Type B pancreatic cell (in vitro differentiated cells): ENCODE data around the gene PPY. TPM values are rescaled to one million over a fixed set of nuclear protein-coding genes. Genes with fewer than 3 reads are reported as not detected.
"Not testable (repeated sequence)": the region's sequence is repeated elsewhere in the genome, so short reads cannot be mapped to it uniquely, and the experiment has no call there.

Source experiments
- DNase-seq: peaks from one replicate; pipeline ENCODE4 v3.0.0; 2021; ENCODE audit warnings: mixed read lengths; ENCODE audit not compliant: unreplicated experiment; ENCODE audit errors: extremely low spot score
- H3K27ac Mint-ChIP-seq: 2 replicates; pipeline ENCODE4 v1.8.0; 2021; ENCODE audit warnings: mild to moderate bottlenecking, mixed read lengths
- H3K27me3 Mint-ChIP-seq: 2 replicates; pipeline ENCODE4 v1.8.0; 2021; ENCODE audit warnings: mixed read lengths
- H3K36me3 Mint-ChIP-seq: 2 replicates; pipeline ENCODE4 v1.8.0; 2021; ENCODE audit warnings: mixed read lengths
- H3K4me1 Mint-ChIP-seq: one replicate; pipeline ENCODE4 v1.8.0; 2021; ENCODE audit warnings: mixed read lengths; ENCODE audit not compliant: unreplicated experiment
- H3K4me3 Mint-ChIP-seq: 2 replicates; pipeline ENCODE4 v1.8.0; 2021; ENCODE audit warnings: mild to moderate bottlenecking, mixed read lengths
- H3K9me3 Mint-ChIP-seq: 2 replicates; pipeline ENCODE4 v1.8.0; 2021; ENCODE audit warnings: mixed read lengths
- total RNA-seq: library from RNA; stranded (reverse); gene quantifications from 2 replicates; pipeline ENCODE4 v1.2.1, GENCODE V29; 2021; ENCODE audit warnings: low replicate concordance
- TF ChIP-seq, protein P1 (sequence below): fragments of 200-600 bp; sonication (generic); conservative IDR thresholded peaks from 2 replicates; pipeline ENCODE4 v1.5.0; 2021; ENCODE audit warnings: antibody characterized with exemption, mild to moderate bottlenecking

The PPY gene
- total RNA-seq, 1 donor from 2014 or later, result 65.9 TPM

GRCh38 chr17:43978078-43978477, 35.8 kb upstream of the PPY start:
- DNase-seq, result no peak
- TF ChIP-seq, protein P1, sequence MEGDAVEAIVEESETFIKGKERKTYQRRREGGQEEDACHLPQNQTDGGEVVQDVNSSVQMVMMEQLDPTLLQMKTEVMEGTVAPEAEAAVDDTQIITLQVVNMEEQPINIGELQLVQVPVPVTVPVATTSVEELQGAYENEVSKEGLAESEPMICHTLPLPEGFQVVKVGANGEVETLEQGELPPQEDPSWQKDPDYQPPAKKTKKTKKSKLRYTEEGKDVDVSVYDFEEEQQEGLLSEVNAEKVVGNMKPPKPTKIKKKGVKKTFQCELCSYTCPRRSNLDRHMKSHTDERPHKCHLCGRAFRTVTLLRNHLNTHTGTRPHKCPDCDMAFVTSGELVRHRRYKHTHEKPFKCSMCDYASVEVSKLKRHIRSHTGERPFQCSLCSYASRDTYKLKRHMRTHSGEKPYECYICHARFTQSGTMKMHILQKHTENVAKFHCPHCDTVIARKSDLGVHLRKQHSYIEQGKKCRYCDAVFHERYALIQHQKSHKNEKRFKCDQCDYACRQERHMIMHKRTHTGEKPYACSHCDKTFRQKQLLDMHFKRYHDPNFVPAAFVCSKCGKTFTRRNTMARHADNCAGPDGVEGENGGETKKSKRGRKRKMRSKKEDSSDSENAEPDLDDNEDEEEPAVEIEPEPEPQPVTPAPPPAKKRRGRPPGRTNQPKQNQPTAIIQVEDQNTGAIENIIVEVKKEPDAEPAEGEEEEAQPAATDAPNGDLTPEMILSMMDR, result no peak
- Mint-ChIP-seq H3K36me3 (no peaks in the 10 kb centered on the region), H3K4me1 (no peaks in the 10 kb centered on the region), H3K27me3 (peaks cover 71% of the 10 kb centered on the region), H3K27ac (no peak overlapping the region), H3K4me3 (no peak overlapping the region), H3K9me3 (no peaks in the 10 kb centered on the region)

DNA sequence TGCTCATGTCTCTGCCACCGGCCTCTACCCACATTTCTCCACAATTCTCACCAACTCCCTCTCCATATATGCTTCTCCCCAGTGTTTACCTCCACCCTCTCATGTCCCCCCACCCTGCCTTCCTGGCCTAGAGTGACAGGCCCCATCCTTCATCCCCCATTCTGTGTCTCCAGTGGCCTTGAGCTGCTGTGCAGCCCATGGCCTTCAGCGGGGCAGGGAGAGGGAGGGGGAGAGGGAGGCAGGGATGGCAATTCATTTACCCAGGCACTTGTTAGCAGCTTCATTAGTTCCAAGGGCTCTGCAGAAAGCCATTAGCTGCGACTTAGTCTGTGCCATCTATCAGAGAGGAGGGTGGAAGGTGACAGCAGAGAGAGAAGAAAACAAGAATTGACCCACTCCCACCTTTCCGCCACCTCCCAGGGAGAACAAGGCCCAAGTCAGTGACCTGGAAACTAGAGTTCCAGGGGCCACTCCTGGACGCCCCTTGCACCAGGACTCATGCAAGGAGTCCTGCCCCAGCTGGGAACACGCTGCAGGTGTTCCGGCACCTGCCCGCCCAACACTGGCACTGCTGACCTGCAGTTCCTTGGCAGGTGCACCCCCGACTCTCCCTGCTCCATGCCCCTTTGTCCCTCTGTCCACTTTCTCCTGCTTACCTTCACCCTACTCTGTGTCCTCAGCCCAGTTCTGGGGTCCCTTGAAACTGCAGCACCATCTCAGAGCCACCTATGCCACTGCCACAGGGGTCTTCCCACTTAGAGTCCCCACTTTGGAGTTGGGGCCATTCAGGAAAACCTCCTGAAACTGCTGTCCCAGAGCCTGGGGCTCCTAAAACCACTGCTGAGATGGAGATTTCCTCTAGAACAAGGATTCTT, 34.9 kb upstream of the PPY start:
- peaks cover 62% of the 10 kb centered on the region for H3K27me3 Mint-ChIP-seq
- H3K9me3 Mint-ChIP-seq, result no peaks in the 10 kb centered on the region
- no peak overlapping the region for H3K27ac Mint-ChIP-seq
- no peaks in the 10 kb centered on the region for H3K36me3 Mint-ChIP-seq
- H3K4me3 Mint-ChIP-seq, result no peak overlapping the region
- TF ChIP-seq, protein P1, result no peak
- H3K4me1 Mint-ChIP-seq, result no peaks in the 10 kb centered on the region
- no peak for DNase-seq

GRCh38 chr17:43975898-43976297, 33.6 kb upstream of the PPY start:
- Mint-ChIP-seq H3K36me3 (no peaks in the 10 kb centered on the region), H3K4me1 (no peaks in the 10 kb centered on the region), H3K9me3 (no peaks in the 10 kb centered on the region), H3K27me3 (peaks cover 54% of the 10 kb centered on the region), H3K27ac (no peak overlapping the region), H3K4me3 (no peak overlapping the region)
- TF ChIP-seq, protein P1, result no peak
- no peak for DNase-seq

DNA sequence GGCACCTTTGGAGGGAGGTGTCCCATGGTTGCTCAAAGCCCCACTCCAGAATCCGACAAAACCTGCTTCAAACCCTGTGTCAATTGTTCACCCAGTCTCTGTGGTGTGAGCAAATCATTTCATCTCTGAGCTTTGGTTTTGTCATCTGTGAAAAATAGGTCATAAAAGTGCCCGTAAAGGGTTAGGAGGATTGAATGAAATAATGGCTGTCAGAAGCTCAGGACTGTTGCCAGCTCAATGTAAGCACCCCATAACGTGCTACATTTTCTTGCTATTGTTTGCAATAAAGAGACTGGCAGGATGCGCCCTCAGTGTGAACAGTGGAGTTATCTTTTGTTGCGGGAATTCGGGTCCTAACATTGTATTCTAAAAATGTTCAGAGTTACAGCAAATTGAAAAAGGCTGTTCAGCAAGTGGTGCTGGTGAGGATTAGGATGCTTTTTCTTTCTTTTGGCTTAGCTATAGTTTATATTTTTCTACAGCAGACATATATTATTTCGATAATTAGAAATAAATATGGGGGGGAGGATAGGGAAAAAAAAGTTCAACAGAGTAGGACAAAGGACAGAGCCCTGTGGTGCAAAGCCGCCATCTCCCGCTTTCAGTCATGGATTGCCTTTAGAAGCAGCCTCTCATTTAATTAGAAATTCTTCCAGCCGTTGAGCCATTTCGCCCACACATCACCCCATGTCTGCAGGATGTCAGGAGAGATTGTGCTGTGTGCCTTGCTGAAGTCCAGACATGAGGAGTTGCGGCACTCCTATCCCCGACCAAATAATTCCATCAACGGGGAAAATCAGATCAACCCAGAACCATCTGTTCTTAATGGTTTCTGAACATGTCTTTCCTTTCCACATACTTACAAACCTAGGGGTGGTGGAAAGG, 32.3 kb upstream of the PPY start:
- Mint-ChIP-seq H3K4me3 (no peak overlapping the region), H3K27ac (no peak overlapping the region), H3K27me3 (peaks cover 49% of the 10 kb centered on the region), H3K36me3 (no peaks in the 10 kb centered on the region), H3K9me3 (no peaks in the 10 kb centered on the region), H3K4me1 (no peaks in the 10 kb centered on the region)
- TF ChIP-seq, protein P1, result no peak
- no peak for DNase-seq

DNA sequence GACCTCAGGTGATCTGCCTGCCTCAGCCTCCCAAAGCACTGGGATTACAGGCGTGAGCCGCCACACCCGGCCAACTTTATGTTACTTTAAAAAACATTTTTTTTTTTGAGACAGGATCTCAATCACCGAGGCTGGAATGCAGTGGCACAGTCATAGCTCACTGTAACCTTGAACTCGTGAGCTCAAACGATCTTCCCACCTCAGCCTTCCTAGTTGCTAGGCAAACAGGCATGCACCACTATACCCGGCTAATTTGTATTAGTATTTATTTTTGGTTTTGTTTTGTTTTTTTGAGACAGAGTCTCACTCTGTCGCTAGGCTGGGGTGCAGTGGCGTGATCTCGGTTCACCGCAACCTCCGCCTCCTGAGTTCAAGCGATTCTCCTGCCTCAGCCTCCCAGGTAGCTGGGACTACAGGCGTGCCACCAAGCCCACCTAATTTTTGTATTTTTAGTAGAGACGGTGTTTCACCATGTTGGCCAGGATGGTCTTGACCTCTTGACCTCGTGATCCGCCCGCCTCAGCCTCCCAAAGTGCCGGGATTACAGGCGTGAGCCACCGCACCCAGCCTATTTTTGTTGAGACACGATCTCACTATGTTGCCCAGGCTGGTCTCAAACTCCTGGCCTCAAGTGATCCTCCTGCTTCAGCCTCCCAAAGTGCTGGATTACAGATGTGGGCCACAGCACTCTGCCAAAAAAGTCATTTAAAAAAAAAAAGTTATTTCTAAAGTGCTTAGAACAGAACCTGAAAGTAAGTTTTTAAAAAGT, 30.4 kb upstream of the PPY start:
- not testable (repeated sequence) for DNase-seq, H3K27ac Mint-ChIP-seq, H3K36me3 Mint-ChIP-seq, H3K4me3 Mint-ChIP-seq, H3K4me1 Mint-ChIP-seq, H3K9me3 Mint-ChIP-seq
- peaks cover 39% of the 10 kb centered on the region for H3K27me3 Mint-ChIP-seq

- not testable (repeated sequence) for H3K27ac Mint-ChIP-seq
Measured at GRCh38 chr17:43971436-43971835, 29.2 kb upstream of the PPY start.

More at GRCh38 chr17:43971436-43971835, 29.2 kb upstream of the PPY start:
- H3K27me3 Mint-ChIP-seq, result peaks cover 34% of the 10 kb centered on the region
- not testable (repeated sequence) for H3K36me3 Mint-ChIP-seq, H3K4me3 Mint-ChIP-seq, H3K9me3 Mint-ChIP-seq, H3K4me1 Mint-ChIP-seq, DNase-seq
